ENCODE measurements around the gene PATJ. TPM values are rescaled to one million over a fixed set of nuclear protein-coding genes. Genes with fewer than 3 reads are reported as not detected.
A peak's percentile ranks its signal among the peaks of the same experiment; 100 is the strongest.
"Not testable (repeated sequence)": the region's sequence is repeated elsewhere in the genome, so short reads cannot be mapped to it uniquely, and the experiment has no call there.

The PATJ gene
- total RNA-seq, 1 donor from 2014 or later, result 6.0 TPM

GRCh38 chr1:62176597-62177312, 434.5 kb downstream of the PATJ start:
- DNase-seq (ENCODE audit: low read depth in 2 of 2), result no peak

- DNase-seq (ENCODE audit: low read depth in 2 of 2), result no peak
These were observed 435.3 kb downstream of the PATJ start for GRCh38 chr1:62177621-62178020.

- no peak for DNase-seq (ENCODE audit: low read depth in 2 of 2)
These were observed 436.1 kb downstream of the PATJ start for GRCh38 chr1:62178372-62178771.

- DNase-seq (ENCODE audit: low read depth in 2 of 2), result peak in 1 of 2 donors; percentile 19
These were observed 437.8 kb downstream of the PATJ start for GRCh38 chr1:62180054-62180453.

GRCh38 chr1:62180639-62181038, 438.4 kb downstream of the PATJ start:
- peak in 1 of 2 donors; percentile 3 for DNase-seq (ENCODE audit: low read depth in 2 of 2)

GRCh38 chr1:62181532-62181931, 439.3 kb downstream of the PATJ start:
- DNase-seq (ENCODE audit: low read depth in 2 of 2), result no peak

GRCh38 chr1:62182157-62182556, 439.9 kb downstream of the PATJ start:
- DNase-seq (ENCODE audit: low read depth in 2 of 2), result not testable (repeated sequence)

- peak in 1 of 2 donors; percentile 7 for DNase-seq (ENCODE audit: low read depth in 2 of 2)
These were observed 441.1 kb downstream of the PATJ start for GRCh38 chr1:62183164-62184020.

- DNase-seq (ENCODE audit: low read depth in 2 of 2), result no peak
These were observed 442.1 kb downstream of the PATJ start for GRCh38 chr1:62184336-62184735.

GRCh38 chr1:62185233-62185632, 443.0 kb downstream of the PATJ start:
- DNase-seq (ENCODE audit: low read depth in 2 of 2), result not testable (repeated sequence)

- DNase-seq (ENCODE audit: low read depth in 2 of 2), result no peak
These were observed 443.4 kb downstream of the PATJ start for GRCh38 chr1:62185677-62186076.

GRCh38 chr1:62187548-62187947, 445.3 kb downstream of the PATJ start:
- no peak for DNase-seq (ENCODE audit: low read depth in 2 of 2)

GRCh38 chr1:62188111-62188510, 445.8 kb downstream of the PATJ start:
- no peak for DNase-seq (ENCODE audit: low read depth in 2 of 2)

- no peak for DNase-seq (ENCODE audit: low read depth in 2 of 2)
These were observed 452.6 kb downstream of the PATJ start, which contains the start of gene L1TD1 for GRCh38 chr1:62194651-62195544. Gene L1TD1 (plus strand): TSS chr1:62194849. CDS start chr1:62206629, 11,780 bp downstream.

GRCh38 chr1:62196086-62196690, 453.9 kb downstream of the PATJ start:
- no peak for DNase-seq (ENCODE audit: low read depth in 2 of 2)

- no peak for DNase-seq (ENCODE audit: low read depth in 2 of 2)
These were observed 455.9 kb downstream of the PATJ start for GRCh38 chr1:62198069-62198780.

- no peak for DNase-seq (ENCODE audit: low read depth in 2 of 2)
These were observed 456.5 kb downstream of the PATJ start for GRCh38 chr1:62198781-62199125.

- no peak for DNase-seq (ENCODE audit: low read depth in 2 of 2)
These were observed 464.9 kb downstream of the PATJ start for GRCh38 chr1:62207187-62207586.

- DNase-seq (ENCODE audit: low read depth in 2 of 2), result no peak
These were observed 465.8 kb downstream of the PATJ start for GRCh38 chr1:62208087-62208486.

- no peak for DNase-seq (ENCODE audit: low read depth in 2 of 2)
These were observed 466.7 kb downstream of the PATJ start for GRCh38 chr1:62208970-62209369.
